ENCODE data around the gene DCXR.
A peak's percentile ranks its signal among the peaks of the same experiment; 100 is the strongest.

DCXR gene

DNA sequence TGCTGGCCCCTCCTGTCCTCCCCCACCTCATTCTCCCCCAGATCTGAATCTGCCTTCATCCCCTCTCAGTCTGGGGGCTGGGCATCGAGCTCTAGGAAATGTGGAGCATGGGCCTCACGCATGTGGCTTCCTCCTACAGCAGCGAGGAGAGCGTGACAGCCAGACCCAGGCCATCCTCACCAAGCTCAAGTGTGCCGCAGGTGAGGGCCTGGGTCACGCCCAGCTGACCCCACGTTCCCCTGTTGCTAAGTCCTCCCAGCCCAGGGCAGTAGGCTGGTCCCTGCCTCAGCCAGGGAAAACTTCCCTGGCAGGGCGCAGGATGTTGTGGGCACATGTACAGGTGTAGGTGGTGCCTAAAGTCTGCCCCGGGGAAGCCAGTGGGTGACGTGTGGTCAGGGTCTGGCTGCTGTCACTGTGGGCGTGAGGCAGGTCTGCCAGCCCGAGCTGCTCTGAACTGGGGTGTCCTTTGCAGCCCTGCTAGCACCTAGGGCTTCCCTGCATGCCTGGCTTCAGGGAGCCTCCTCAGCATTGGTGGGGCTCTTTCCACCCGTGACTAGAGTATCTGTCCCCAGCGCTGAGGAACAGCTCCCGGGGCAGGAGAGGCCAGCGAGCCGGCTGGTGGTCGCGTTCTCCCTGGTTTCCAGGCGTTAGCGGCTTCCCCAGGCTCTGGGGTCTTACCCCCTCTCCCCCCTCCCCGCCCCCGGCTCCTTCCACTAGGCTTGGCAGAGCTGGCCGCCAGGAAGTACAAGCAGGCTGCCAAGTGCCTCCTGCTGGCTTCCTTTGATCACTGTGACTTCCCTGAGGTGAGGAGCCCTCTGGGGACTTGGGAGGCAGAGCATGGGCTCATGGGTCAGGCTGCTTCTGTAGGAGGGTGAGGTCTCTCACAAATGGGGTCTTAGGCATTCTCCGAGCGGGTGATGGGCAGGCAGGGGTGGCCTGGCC is 17.8 kb upstream of the DCXR start:
- no peak for DNase-seq

DNA sequence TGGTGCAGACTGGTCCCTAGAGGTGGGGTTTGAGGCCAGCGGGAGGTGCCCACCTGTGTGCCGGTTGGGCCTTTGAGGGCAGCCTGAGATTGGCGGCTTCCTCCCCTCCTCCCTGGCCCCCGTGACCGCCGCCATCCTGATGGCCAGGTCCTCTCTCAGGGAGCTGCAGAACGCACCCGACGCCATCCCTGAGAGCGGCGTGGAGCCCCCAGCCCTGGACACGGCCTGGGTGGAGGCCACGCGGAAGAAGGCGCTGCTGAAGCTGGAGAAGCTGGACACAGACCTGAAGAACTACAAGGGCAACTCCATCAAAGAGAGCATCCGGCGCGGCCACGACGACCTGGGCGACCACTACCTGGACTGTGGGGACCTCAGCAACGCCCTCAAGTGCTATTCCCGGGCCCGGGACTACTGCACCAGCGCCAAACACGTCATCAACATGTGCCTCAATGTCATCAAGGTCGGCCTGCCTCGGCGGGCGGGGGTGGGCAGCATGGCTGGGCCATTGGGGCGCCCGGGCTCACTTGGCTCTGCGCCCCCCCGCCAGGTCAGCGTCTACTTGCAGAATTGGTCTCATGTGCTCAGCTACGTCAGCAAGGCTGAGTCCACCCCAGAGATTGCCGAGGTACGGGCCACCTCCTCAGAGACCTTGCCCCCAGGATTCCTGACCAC is 17.0 kb upstream of the DCXR start:
- no peak for DNase-seq

DNA sequence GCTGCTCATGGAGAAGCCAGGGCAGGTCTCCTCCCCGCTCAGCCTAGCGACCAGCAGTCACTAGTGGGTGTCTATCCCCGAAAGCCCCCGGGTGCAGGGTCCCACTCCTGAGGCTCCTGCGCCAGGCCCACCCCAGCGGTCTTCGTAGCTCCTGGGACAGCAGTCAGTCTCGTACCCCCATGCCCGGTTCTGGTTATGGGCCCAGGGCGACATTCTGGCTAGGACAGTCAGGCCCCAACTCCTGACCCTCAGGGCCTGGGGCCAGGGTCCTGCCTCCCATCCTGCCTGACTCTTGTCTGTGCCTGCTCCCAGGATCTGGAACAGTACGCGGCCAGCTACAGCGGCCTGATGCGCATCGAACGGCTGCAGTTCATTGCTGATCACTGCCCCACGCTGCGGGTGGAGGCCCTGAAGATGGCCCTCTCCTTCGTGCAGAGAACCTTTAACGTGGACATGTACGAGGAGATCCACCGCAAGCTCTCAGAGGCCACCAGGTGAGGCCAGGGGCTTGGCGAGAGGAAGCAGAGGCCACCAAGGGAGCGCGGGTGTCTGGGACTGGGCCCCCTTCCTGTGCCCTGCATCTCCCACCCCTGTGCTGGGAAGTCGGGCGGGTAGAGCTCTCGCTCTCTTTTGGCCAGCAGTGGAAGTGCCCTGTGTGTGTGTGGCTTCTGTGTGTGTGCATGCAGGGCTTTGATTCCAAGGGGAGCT is 16.2 kb upstream of the DCXR start:
- DNase-seq: no peak

DNA sequence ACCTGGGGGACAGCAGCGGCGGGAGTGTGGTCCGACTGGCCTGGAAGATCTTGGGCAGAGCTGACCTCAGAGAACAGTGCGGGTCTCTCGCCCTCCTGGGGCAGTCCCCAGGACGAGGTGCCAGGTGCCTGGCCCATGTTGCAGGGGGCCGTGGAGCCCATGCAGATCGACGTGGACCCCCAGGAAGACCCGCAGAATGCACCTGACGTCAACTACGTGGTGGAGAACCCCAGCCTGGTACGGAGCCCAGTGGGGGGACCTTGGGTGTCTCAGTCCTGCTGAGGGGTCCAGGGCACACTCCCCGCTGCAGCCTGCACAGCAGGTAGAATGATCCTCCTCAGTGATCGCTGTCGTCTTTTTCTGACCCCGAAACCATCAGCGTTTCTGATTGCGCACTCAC is 15.6 kb upstream of the DCXR start:
- DNase-seq: no peak

DNA sequence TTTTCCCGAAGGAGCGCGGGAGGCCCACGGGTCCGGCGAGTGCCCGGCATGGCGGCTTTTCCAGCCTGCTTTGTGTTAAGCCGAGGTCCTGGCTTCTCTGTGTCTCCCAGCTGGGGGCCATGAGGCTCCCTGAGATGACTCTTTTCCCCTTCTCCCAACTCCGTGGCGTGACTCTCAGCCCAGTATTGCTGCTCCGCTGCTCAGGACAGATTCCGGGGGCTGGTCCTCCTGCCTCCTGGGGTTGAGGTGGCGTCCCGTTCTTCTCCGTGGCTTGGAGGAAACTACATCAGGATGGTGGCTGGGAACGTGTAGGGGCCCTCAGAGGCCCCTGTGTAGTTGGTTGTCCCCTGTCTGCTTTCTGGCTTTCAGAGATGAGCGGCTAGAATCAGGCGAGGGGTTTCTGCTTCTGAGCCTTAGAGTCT is 15.2 kb upstream of the DCXR start:
- DNase-seq: no peak

- peak; percentile 68 to 92 (median 81) for DNase-seq
These were observed 14.5 kb upstream of the DCXR start, which contains the start of the genes GPS1 and RFNG for GRCh38 chr17:82051776-82052637. GPS1 (plus strand) TSS chr17:82051898; CDS start chr17:82051932, 34 bp downstream. RFNG (minus strand) TSS chr17:82051811; CDS start chr17:82051766, 45 bp downstream.

DNA sequence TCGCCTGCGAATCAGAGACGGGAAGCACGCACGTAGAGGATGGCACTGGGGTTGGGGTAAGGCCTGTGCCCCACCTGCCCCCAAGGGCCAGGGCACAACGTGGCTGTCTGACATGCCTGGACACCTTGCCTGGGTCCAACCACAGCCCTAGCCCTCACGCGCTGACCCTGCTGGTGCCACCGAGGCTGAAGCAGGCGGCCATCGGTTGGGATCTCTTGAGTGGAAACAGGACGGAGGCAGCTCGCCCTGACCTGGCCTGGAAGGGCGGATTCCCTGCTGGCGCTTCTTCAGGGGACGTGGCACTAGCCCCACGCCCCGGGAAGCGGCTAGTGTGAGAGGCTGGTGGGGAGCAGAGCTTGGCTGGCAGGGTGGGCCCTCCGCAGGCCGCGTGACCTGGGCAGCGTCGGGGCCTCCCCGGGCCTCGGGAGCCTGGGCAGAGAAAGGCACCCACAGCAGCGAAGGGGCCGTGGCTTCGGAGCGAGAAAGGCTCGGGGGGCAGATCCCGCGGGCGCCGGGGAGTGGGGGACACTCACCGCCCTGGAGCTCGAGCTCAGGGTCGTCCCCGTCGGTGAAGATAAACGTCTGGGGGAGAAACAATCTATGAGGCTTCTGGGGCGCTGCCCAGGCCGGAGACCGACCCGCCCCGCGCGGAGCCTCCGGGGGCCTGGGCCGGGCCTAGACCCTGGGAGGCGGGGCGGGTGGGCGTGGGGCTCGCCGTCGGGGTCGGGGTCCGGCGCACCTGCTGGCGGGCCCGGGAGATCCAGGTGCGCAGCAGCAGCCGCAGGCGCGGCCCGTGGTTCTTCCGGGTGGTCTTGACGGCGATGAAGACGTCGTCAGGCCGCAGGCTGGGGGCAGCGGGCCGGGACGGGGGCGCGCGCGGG is 13.5 kb upstream of the DCXR start:
- peak in 1 of 4 experiments; percentile 25 for DNase-seq

DNA sequence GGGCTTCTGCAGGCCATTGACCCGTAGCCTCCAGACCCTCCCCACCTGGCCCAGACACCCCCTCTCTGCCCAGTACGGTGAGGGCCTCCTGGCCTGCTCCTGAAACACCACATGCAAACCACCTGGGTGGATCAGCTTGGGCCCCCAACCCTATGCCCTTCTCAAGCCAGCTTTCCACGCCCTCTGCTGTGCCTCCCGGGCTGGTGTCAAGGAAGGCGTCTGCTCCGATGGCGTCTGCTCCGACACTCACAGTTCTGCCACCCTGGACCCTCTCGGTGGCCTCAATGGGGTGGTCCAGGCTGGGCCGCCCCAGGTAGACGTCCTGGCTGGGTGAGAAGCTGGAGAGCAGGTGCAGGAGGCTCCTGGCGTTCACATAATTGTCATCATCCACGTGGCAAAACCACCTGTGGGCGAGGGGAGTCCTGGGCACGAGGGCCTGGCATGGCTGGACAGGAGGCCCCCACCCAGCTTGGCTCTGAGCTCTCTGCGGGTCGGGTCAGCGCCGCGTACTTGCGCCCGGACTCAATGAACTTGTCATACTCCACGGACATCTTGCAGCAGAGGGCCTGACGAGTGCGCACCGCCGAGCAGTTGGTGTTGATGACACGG is 12.8 kb upstream of the DCXR start:
- no peak for DNase-seq

- no peak for DNase-seq
These were observed 12.0 kb upstream of the DCXR start for GRCh38 chr17:82049521-82049971.

DNA sequence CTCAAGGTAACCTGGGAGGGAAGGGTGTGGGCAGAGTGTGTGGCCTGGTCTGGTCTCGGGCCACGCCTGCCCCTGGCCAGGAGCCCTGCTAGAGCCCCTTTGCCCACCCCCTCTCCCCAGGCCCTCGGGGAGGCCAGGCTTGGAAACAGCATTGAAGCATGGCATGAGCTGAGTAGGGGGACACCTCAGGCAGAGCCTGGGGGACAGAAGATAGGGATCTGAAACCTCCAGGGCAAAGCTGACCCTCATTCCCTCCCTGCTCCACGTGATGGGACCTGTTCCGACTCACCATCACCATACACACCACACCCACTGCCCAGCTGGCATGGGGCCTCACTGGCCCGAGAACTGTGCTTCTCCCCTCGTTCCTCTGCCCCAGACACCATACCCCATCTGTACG is 11.6 kb upstream of the DCXR start:
- no peak for DNase-seq

DNA sequence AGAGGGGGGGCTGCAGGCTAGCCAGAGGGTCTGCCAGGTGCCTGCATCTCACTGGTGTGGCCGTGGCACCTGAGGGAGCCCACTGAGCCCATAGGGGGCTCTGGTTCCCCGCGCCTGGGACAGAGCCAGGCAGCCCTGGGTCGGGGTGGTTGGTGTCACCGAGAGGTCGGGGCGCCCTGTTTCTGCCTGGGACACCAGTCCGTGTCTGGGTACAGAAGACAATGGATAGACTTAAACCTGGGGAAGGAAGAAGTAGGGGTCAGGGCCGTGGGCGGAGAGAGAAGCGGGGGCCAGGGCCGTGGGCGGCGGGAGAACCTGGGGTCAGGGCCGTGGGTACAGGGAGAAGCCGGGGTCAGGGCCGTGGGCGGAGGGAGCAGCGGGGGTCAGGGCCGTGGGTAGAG is 11.1 kb upstream of the DCXR start:
- no peak for DNase-seq

- no peak for DNase-seq
These were observed 10.5 kb upstream of the DCXR start for GRCh38 chr17:82047914-82048570.

GRCh38 chr17:82047379-82047778 is 9.9 kb upstream of the DCXR start:
- no peak for DNase-seq

- no peak for DNase-seq
These were observed 9.4 kb upstream of the DCXR start for GRCh38 chr17:82046903-82047302.

DNA sequence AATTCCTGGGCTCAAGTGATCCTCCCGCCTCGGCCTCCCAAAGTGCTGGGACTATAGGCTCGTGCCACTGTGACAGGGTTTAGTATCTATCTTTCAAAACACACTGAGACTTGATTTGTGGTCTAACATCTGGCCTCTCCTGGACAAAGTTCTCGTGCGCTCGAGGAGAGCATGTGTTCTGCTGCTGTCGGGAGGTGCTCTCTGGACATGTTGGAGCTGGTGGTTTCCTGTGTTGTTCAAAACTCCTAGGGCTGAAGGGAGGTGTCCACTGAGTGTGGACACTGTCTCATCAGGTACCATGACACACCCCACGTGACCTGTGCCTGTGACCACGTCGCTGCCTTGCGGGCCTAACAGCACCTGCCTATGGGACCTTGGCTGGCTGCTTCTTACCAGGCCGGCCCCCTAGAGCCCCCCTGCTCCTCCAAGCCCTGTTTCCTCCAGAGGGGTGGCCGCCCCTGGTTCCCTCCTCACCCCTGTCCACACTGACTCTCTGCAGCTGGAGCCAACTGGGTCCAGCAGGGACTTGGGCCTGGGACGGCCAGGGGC is 8.5 kb upstream of the DCXR start:
- no peak for DNase-seq

DNA sequence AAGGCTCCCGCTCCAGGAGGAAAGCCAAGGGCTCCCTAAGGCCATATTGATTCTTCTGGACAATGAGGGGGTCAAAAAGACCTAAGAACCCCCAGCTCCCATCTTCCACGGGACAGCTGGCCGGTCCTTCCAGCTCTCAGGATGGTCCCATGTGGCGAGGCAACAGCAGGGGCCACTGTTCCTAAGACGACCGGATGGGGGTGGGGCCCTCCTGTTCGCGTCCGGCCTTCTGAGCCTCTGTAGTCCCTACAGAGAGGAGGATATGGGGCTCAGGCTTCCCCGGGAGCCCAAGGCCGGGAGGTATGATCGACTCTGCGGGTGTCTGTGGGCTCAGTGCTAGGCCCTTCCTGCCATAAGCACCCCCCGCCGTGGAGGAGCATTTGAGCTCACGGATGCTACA is 6.0 kb upstream of the DCXR start:
- DNase-seq: no peak

- no peak for DNase-seq
These were observed 5.2 kb upstream of the DCXR start for GRCh38 chr17:82042649-82043048.

DNA sequence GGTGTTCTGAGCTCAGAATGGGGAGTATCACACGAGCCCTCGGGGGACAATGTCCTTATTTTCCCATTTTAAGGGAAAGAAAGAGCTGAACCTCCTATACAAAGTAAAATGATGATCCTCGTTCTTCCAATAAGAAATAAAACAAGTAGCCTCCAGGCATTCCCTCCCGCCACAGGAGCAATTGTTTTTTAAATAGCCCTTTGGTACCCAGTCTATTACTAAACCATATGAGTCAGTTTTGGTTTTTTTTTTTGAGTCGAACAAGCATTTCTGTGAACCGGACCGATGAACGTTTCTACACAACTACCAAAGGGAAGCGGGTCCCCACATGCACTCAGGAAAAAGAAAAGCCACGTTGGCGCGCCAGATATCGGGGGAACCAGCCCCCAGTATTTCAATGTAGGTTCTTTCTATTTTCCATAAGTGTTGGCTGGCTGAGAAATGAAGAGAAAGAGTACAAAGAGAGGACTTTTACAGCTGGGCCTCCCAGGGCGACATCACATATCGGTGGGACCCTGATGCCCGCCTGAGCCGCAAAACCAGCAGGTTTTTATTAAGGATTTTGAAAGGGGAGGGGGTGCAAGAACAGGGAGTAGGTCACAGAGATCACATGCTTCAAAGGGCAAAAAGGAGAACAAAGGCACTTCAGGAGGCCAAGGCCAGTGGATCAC is 3.8 kb upstream of the DCXR start:
- DNase-seq: peak; percentile 11 to 56 (median 38)

- DNase-seq: no peak
These were observed 2.3 kb upstream of the DCXR start for GRCh38 chr17:82039695-82040299.
